ENCODE data around the gene CEBPE. TPM values are rescaled to one million over a fixed set of nuclear protein-coding genes. Genes with fewer than 3 reads are reported as not detected.

CEBPE gene
- total RNA-seq, 1 experiment from 2014 or later: not detected

- H3K27ac ChIP-seq (ENCODE audit: low read depth, low read length): no peak overlapping the region
- peaks cover 0 to under 1% of the 10 kb centered on the region in 2 experiments; a peak in 2 of 4 replicates for H3K4me1 ChIP-seq (ENCODE audit: control insufficient read depth in 1 of 2, insufficient read depth in 2 of 2, low read length in 2 of 2)
- intact Hi-C loops (cut with micrococcal nuclease): no loop called here
- ChIA-PET CTCF (no interaction called here), POLR2A (no interaction called here), RAD21 (ENCODE audit: low non-redundant PET in 1 of 2, low total read pairs in 2 of 2, uncharacterized antibody in 2 of 2, unreplicated experiment in 2 of 2) (no interaction called here)
- no peaks in the 10 kb centered on the region for H4K20me1 ChIP-seq (ENCODE audit: insufficient read depth)
- H3K79me2 ChIP-seq (ENCODE audit: insufficient read depth, low read length): no peaks in the 10 kb centered on the region
- no peak overlapping the region for H3K4me2 ChIP-seq (ENCODE audit: low read length)
- H2AFZ ChIP-seq (ENCODE audit: low read depth, low read length, poor library complexity, severe bottlenecking): no peak overlapping the region
- H3K9ac ChIP-seq (ENCODE audit: low read length): no peak overlapping the region
- no peaks in the 10 kb centered on the region for H3K9me2 ChIP-seq (ENCODE audit: insufficient read depth)
- no peaks in the 10 kb centered on the region for H3K9me3 ChIP-seq (ENCODE audit: control insufficient read depth in 1 of 2, insufficient read depth in 1 of 2, low read depth in 1 of 2, low read length in 2 of 2)
- TF ChIP-seq MAX (IDR thresholded peaks at IDR 0.05) (no peak), REST (IDR thresholded peaks at IDR 0.05; ENCODE audit: low read depth) (no peak), CTCF (IDR thresholded peaks at IDR 0.05 in 2 of 3, conservative IDR thresholded peaks at IDR 0.05 in 1 of 3; ENCODE audit: borderline replicate concordance in 1 of 3, insufficient read depth in 1 of 3, low read depth in 2 of 3, low read length in 2 of 3) (no peak)
- H3K4me3 ChIP-seq (replicated peaks in 1 of 2; ENCODE audit: low read depth in 1 of 2, low read length in 2 of 2): no peak overlapping the region
- H3K27me3 ChIP-seq (ENCODE audit: insufficient read depth, low read length): no peaks in the 10 kb centered on the region
- H3K36me3 ChIP-seq (ENCODE audit: control insufficient read depth in 1 of 2, insufficient read depth in 2 of 2, low read length in 2 of 2): no peaks in the 10 kb centered on the region
- no TSS peak for BruUV-seq (replicated peaks)
- DNase-seq (ENCODE audit: low read depth, low spot score): no peak
- ATAC-seq: no peak
Observed at GRCh38 chr14:23136566-23137133, 17.6 kb upstream of the CEBPE start.
